ENCODE data around the gene TMPRSS11D. TPM values are rescaled to one million over a fixed set of nuclear protein-coding genes. Genes with fewer than 3 reads are reported as not detected.

Gene TMPRSS11D
- total RNA-seq, 1 experiment from 2014 or later = not detected

DNA sequence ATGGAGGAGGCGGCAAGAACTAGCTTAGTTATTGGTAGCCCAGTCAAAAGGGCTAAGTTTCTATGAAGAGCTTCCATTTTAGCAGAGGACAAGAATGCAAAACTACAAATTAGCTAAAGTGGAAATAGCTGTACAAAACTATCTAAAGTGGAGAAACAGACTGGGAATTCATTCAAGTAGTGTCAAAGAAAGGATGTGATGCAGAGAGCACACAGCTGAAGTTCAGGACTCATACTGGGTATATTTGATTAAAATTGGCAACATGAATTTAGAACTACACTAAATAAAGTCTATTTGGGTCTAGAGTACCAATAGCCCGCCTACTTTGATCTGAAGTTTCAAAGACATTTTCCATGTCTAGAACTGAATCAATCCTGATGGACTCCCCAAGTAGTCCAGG, 96.5 kb downstream of the TMPRSS11D start:
- Histone ChIP-seq H3K27me3 (ENCODE audit: insufficient read depth, low read length) (no peaks in the 10 kb centered on the region), H4K20me1 (ENCODE audit: insufficient read depth) (no peaks in the 10 kb centered on the region), H3K9me2 (ENCODE audit: insufficient read depth) (no peaks in the 10 kb centered on the region), H3K79me2 (ENCODE audit: insufficient read depth, low read length) (no peaks in the 10 kb centered on the region), H3K27ac (ENCODE audit: low read depth, low read length) (no peak overlapping the region), H2AFZ (ENCODE audit: low read depth, low read length, poor library complexity, severe bottlenecking) (no peak overlapping the region), H3K4me2 (ENCODE audit: low read length) (no peak overlapping the region), H3K4me1 (ENCODE audit: control insufficient read depth in 1 of 2, insufficient read depth in 2 of 2, low read length in 2 of 2) (no peaks in the 10 kb centered on the region), H3K9me3 (ENCODE audit: control insufficient read depth in 1 of 2, insufficient read depth in 1 of 2, low read depth in 1 of 2, low read length in 2 of 2) (no peaks in the 10 kb centered on the region), H3K36me3 (ENCODE audit: control insufficient read depth in 1 of 2, insufficient read depth in 2 of 2, low read length in 2 of 2) (no peaks in the 10 kb centered on the region), H3K4me3 (replicated peaks in 1 of 2; ENCODE audit: low read depth in 1 of 2, low read length in 2 of 2) (no peak overlapping the region), H3K9ac (ENCODE audit: low read length) (no peak overlapping the region)
- BruUV-seq (replicated peaks) = no TSS peak
- intact Hi-C loops (cut with micrococcal nuclease) = no loop called here
- ATAC-seq (no peak), DNase-seq (ENCODE audit: low read depth, low spot score) (no peak)
- RAD21 ChIA-PET (ENCODE audit: low non-redundant PET in 1 of 2, low total read pairs in 2 of 2, uncharacterized antibody in 2 of 2, unreplicated experiment in 2 of 2) = no interaction called here
- POLR2A ChIA-PET = no interaction called here
- no peak for TF ChIP-seq RAD21 (IDR thresholded peaks at IDR 0.05; ENCODE audit: low read depth)
- TF ChIP-seq SP1 (IDR thresholded peaks at IDR 0.05; ENCODE audit: low read depth) = no peak
- no peak for TF ChIP-seq ZNF274 (IDR thresholded peaks at IDR 0.05; ENCODE audit: low read depth, low read length)
- no peak for TF ChIP-seq TCF7L2 (IDR thresholded peaks at IDR 0.05; ENCODE audit: borderline replicate concordance, extremely low read depth, insufficient read depth, insufficient read length)
- no peak for TF ChIP-seq ZBTB33 (IDR thresholded peaks at IDR 0.05; ENCODE audit: extremely low read depth, insufficient replicate concordance, low read length)
- no peak for TF ChIP-seq SRF (IDR thresholded peaks at IDR 0.05; ENCODE audit: low read depth)
- TF ChIP-seq, protein P1, sequence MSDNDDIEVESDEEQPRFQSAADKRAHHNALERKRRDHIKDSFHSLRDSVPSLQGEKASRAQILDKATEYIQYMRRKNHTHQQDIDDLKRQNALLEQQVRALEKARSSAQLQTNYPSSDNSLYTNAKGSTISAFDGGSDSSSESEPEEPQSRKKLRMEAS (IDR thresholded peaks at IDR 0.05) = no peak
- no peak for TF ChIP-seq CBX3 (IDR thresholded peaks at IDR 0.05; ENCODE audit: low read depth)
- TF ChIP-seq POLR2A (IDR thresholded peaks at IDR 0.05; ENCODE audit: borderline replicate concordance, extremely low read depth, insufficient read depth, insufficient read length) = no peak
- TF ChIP-seq CTCF (IDR thresholded peaks at IDR 0.05 in 2 of 3, conservative IDR thresholded peaks at IDR 0.05 in 1 of 3; ENCODE audit: borderline replicate concordance in 1 of 3, insufficient read depth in 1 of 3, low read depth in 2 of 3, low read length in 2 of 3) = no peak
- no peak for TF ChIP-seq ZFX (IDR thresholded peaks at IDR 0.05)
- no peak for TF ChIP-seq CEBPB (IDR thresholded peaks at IDR 0.05; ENCODE audit: low read depth)
- TF ChIP-seq, protein P2, sequence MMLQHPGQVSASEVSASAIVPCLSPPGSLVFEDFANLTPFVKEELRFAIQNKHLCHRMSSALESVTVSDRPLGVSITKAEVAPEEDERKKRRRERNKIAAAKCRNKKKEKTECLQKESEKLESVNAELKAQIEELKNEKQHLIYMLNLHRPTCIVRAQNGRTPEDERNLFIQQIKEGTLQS (IDR thresholded peaks at IDR 0.05) = no peak
- CTCF ChIA-PET = no interaction called here
